DMS114 treated with DMSO at 0.1 percent for 48 hours (cell line): ENCODE results near the gene TUT4.

Experiments used
- DNase-seq: peaks from one replicate; lab custom pipeline; 2025; ENCODE audit not compliant: unreplicated experiment; lab: John Stamatoyannopoulos, UW

TUT4 gene

DNA sequence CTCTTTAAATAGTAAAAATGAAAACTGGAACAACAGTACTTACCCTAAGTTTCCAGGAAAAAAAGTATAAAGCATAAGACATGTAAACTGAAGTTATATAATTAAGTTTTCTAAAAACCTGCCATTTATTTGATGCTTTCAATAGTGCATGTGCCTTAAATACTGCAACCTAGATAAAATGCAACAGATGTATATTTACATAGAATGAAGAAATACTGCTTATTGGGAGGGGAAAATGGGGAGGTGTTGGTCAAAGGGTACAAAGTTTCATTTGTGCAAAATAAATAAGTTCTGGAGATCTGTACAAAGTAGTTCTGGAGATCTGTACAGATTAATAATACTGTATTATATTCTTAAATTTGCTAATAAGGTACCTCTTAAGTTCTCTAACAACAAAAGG lies 79.9 kb downstream of the TUT4 start:
- no peak for DNase-seq

GRCh38 chr1:52472384-52472783 lies 80.5 kb downstream of the TUT4 start:
- DNase-seq = no peak

DNA sequence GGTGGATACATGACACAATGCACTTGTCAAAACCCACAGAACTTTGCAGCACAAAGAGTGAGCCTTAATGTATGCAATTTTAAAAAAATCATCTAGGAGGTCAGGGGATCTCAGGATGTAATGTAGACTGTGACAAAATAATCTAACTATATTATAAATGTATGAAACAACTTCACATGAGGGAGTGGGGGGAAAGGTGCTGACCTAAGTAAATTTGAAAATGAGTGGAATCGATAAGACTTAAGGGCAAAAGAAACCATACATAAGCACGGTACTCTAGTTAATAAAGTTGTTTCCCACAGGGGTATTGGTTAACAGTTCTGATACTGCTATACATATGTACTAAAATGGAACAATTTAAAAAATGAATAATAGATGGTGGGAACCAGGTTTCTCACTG lies 83.8 kb downstream of the TUT4 start:
- no peak for DNase-seq

DNA sequence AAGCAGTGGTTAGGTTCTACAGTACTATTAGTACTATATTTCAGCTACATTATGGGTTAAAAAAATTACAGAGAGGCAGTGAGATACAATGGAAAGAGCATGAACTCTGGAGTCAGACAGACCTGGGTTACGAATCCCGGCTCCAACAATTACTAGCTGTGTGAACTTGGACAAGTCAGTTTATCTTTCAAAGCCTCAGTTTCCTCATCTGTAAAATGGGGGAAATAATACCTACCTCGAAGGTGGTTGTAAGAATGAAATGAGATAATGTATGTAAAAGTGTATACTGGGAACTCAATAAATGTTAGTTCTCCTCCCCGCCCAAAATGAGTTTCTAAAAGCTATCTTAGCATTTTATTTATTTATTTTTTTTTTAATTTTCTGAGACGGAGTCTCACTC lies 89.0 kb downstream of the TUT4 start:
- DNase-seq = no peak

GRCh38 chr1:52461821-52462220 lies 91.1 kb downstream of the TUT4 start:
- no peak for DNase-seq

GRCh38 chr1:52460694-52461093 lies 92.2 kb downstream of the TUT4 start:
- no peak for DNase-seq

GRCh38 chr1:52455686-52456085 lies 97.2 kb downstream of the TUT4 start:
- no peak for DNase-seq

GRCh38 chr1:52454779-52455178 lies 98.1 kb downstream of the TUT4 start:
- DNase-seq = no peak

GRCh38 chr1:52454127-52454526 lies 98.8 kb downstream of the TUT4 start:
- no peak for DNase-seq

GRCh38 chr1:52444463-52444862 lies 108.4 kb downstream of the TUT4 start:
- no peak for DNase-seq

- DNase-seq = no peak
Measured at GRCh38 chr1:52439976-52440375, 112.9 kb downstream of the TUT4 start.

DNA sequence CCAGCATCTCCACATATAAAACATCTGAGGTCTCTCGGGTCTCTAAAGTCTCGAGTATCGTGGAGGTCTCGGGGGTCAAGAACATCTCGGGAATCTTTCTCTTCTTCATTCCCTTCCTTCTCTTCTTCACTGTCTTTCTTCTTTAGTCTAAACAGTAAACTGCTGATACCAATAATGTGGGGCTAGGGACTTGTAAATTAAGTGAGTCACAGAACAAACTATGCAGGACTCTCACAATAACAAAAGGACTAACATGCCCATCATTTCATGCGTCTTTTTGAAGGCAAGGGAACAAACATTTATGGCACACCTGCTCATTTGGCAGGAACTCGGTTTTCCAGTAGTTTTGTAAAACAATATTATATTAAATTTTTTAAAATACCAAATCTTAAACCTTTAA lies 116.1 kb downstream of the TUT4 start:
- DNase-seq = no peak

DNA sequence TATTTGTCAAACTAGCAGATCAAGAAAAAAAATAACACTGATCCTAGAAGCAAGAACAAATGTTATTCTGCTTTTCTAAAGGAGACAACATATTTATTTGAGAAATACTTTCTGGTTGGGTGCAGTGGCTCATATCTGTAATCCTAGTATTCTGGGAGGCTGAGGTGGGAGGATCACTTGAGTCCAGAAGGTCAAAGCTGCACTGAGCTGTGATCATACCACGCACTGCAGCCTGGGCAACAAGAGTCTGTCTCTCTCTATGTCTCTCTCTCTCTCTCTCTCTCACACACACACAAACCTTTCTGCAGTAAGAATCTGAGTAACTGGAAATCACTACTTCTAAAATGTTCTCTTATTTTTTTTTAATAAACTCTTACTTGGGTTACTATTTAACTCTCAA lies 117.2 kb downstream of the TUT4 start:
- DNase-seq = no peak

- no peak for DNase-seq
Measured at GRCh38 chr1:52435211-52435610, 117.7 kb downstream of the TUT4 start.

DNA sequence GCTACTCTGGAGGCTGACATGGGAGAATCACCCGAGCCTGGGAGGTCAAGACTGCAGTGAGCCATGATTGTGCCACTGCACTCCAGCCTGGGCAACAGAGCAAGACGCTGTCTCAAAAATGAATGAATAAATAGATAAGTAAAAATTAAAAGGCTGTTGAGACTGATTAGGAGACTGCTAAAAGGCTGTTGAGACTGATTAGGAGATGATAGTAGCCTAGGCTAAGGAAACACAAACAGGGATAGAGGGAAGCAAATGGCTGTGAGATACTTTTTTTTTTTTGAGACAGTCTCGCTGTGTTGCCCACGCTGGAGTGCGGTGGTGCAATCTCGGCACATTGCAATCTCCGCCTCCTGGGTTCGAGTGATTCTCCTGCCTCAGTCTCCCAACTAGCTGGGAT lies 120.1 kb downstream of the TUT4 start:
- DNase-seq = no peak

DNA sequence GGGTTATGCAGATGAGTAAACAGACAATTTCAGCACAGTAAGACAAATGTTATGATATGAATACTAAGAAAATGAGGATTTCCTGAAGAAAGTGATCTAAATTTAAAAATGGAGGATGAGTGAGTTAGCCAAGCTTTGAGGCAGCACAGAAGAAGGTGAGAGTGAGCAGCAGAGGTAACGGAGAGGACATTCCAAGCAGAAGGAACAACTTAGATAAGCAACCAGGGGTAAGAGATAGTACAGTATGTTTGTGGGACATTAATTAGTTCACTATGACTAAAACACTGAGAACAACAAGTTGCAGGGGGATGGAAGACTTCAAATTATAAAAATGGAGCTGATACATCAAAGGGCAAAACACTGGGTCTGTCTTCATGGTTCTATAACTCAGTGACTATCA lies 125.7 kb downstream of the TUT4 start:
- no peak for DNase-seq

GRCh38 chr1:52426371-52426770 lies 126.5 kb downstream of the TUT4 start:
- no peak for DNase-seq

GRCh38 chr1:52424813-52425212 lies 128.1 kb downstream of the TUT4 start:
- no peak for DNase-seq

DNA sequence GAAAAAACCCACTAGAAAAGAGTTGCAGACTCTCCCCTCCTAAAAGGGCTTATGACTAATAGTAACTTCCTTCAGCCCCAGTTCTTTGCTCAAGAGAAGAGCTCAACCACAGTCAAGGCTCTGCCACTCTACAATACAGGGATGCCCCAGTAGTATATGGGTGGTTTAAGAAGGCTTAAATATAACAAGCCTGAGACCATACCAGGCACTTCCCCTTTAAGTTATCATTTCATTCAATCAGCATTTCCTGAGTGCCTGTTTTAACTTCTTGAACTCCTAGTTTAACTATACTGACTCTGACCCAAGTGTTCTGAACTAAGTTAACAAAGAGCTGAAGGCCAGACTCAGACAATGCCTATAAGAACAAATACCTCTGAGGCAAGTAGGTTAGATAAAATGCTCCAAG lies 128.7 kb downstream of the TUT4 start:
- DNase-seq = no peak

- DNase-seq = no peak
Measured at GRCh38 chr1:52423771-52424170, 129.1 kb downstream of the TUT4 start.

DNA sequence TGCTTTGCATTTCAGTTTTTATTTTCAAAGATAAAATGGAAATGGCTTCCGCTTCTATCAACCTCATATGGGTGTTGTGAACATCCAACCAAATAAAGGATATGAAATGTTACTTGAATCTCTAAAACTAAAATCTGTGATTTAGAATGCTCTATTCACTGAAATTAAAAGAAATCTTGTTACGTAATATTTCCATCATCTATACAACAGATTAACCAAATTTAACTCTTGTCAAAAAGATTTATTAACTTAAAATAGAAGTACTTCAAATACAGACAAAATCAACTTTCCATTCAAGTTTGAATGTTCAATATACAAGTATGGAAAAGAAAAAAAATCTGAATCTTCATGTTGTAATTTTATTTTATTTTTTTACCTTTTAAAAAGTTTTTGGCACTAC lies 129.8 kb downstream of the TUT4 start:
- DNase-seq = no peak

DNA sequence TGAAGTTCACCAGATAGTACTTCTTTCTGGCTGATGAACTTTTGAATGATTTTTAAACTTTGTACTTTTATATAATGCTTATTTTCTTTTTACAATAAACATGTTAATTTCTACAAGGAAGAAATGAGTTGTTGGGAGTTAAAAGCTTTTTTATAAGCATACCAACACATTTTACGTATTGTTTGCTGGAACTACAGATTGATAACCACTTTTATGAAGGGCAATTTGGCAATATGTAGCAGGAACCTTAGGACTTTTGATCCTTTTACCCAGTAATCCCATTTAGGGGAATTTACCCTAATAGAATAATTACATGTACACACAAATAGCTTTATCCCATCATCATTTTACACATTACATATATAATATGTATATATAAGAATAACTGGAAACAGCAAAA lies 132.2 kb downstream of the TUT4 start:
- no peak for DNase-seq

DNA sequence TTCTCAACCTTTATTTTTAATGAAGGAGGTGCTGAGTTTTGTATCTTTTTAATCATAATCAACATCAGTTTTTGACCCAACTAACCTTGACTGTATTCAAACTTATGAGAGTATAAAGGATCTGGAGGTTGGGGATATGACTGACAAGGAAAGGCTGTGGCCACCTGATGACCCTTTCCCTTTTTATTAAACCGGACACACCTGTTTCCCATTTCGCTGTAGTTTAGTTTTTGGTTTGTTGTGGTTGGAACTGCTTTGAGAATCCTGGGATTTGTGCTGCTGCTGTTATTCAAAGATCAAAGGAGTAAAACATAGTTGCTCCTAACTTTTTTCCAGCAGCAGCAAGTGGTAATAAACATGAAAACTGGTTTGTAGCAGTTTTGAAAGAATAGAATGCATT lies 136.1 kb downstream of the TUT4 start:
- no peak for DNase-seq

- DNase-seq = no peak
Measured at GRCh38 chr1:52414942-52415341, 137.9 kb downstream of the TUT4 start.
